HepG2 (cell line): ENCODE measurements around the gene MAMSTR. TPM values are rescaled to one million over a fixed set of nuclear protein-coding genes. Genes with fewer than 3 reads are reported as not detected.

Experiments used
- CBX1 ChIP-seq: IDR thresholded peaks from one replicate; pipeline ENCODE4 v1.6.1; 2016; ENCODE audit warnings: antibody characterized with exemption, low read depth
- HIC2 ChIP-seq: sonication (generic); formaldehyde crosslinking; IDR thresholded peaks from 2 replicates; pipeline ENCODE4 v1.9.0; 2022; ENCODE audit warnings: low read depth, missing genetic modification reagents
- HNRNPH1 ChIP-seq: fragments of 200-400 bp; formaldehyde crosslinking; optimal IDR thresholded peaks from 2 replicates; pipeline ENCODE3; 2017; ENCODE audit warnings: mild to moderate bottlenecking, low read depth, low read length
- HNRNPUL1 ChIP-seq: fragments of 200-400 bp; formaldehyde crosslinking; IDR thresholded peaks from 2 replicates; pipeline ENCODE4 v1.6.1; 2017; ENCODE audit warnings: low read depth, mild to moderate bottlenecking, low read length, moderate library complexity
- KIAA2018 ChIP-seq: sonication (generic); formaldehyde crosslinking; IDR thresholded peaks from 2 replicates; pipeline ENCODE4 v1.5.0; 2020; ENCODE audit warnings: mild to moderate bottlenecking, missing genetic modification reagents, borderline replicate concordance
- MAF1 ChIP-seq: sonication (generic); formaldehyde crosslinking; IDR thresholded peaks from 2 replicates; pipeline ENCODE4 v1.5.0; 2020; ENCODE audit warnings: missing genetic modification reagents, borderline replicate concordance
- MED8 ChIP-seq: sonication (generic); formaldehyde crosslinking; IDR thresholded peaks from 2 replicates; pipeline ENCODE4 v1.8.1; 2023; ENCODE audit warnings: mild to moderate bottlenecking, missing genetic modification reagents; ENCODE audit not compliant: insufficient replicate concordance
- NR2F6 ChIP-seq, 2 experiments: IDR thresholded peaks; 2 replicates each; pipeline ENCODE4 v1.6.1; 2016; ENCODE audit warnings: antibody characterized with exemption in 1 of 2, mild to moderate bottlenecking in 1 of 2
- PBX2 ChIP-seq: IDR thresholded peaks from 2 replicates; pipeline ENCODE4 v1.6.1; 2016; ENCODE audit warnings: control low read depth
- PTBP1 ChIP-seq: fragments of 200-400 bp; formaldehyde crosslinking; IDR thresholded peaks from 2 replicates; pipeline ENCODE4 v1.6.1; 2018; ENCODE audit warnings: low read length, low read depth; ENCODE audit not compliant: poor library complexity, severe bottlenecking
- RFX3 ChIP-seq: IDR thresholded peaks from 2 replicates; pipeline ENCODE4 v1.6.1; 2016; ENCODE audit warnings: missing biosample characterization, missing genetic modification reagents
- SALL1 ChIP-seq: sonication (generic); formaldehyde crosslinking; IDR thresholded peaks from 2 replicates; pipeline ENCODE4 v1.8.0; 2022; ENCODE audit warnings: mild to moderate bottlenecking, missing genetic modification reagents
- SMAD9 ChIP-seq: sonication (generic); formaldehyde crosslinking; IDR thresholded peaks from 2 replicates; pipeline ENCODE4 v1.5.1; 2020; ENCODE audit warnings: mild to moderate bottlenecking, missing genetic modification reagents
- SRSF4 ChIP-seq: fragments of 200-400 bp; formaldehyde crosslinking; IDR thresholded peaks from one replicate; pipeline ENCODE4 v1.6.1; 2018; ENCODE audit warnings: mild to moderate bottlenecking, low read depth, low read length, moderate library complexity; ENCODE audit not compliant: poor library complexity, severe bottlenecking
- ZBTB34 ChIP-seq: sonication (generic); formaldehyde crosslinking; IDR thresholded peaks from 2 replicates; pipeline ENCODE4 v1.8.0; 2022; ENCODE audit warnings: mild to moderate bottlenecking, missing genetic modification reagents
- ZNF564 ChIP-seq: sonication (generic); formaldehyde crosslinking; IDR thresholded peaks from 2 replicates; pipeline ENCODE4 v1.8.1; 2023; ENCODE audit warnings: mild to moderate bottlenecking, missing genetic modification reagents
- ZNF580 ChIP-seq: IDR thresholded peaks from 2 replicates; pipeline ENCODE4 v1.6.1; 2016; ENCODE audit warnings: low read depth, borderline replicate concordance
- ZNF724P ChIP-seq: sonication (generic); formaldehyde crosslinking; IDR thresholded peaks from 2 replicates; pipeline ENCODE4 v1.8.0; 2022; ENCODE audit warnings: missing genetic modification reagents, borderline replicate concordance
- polyA plus RNA-seq, 8 experiments: library from polyadenylated mRNA; depleted of rRNA in 3 of 8; stranded (reverse) in 7 of 8; unstranded in 1 of 8; fragments of >200 nt; fragmentation: Illumina TruSeq in 4 of 8; extraction: Trizol in 4 of 8; gene quantifications; 2 replicates each; pipeline versions ENCODE4 v1.2.1 to v1.2.3, GENCODE V29; 2011 to 2016; ENCODE audit warnings: low read depth in 4 of 8, missing spikeins in 1 of 8, mixed read lengths in 1 of 8; ENCODE audit not compliant: insufficient read depth in 1 of 8
- total RNA-seq, 5 experiments: library from RNA; depleted of rRNA; stranded (reverse); fragments of >200 nt; fragmentation: Illumina TruSeq; extraction: Trizol; gene quantifications; 2 replicates each; pipeline ENCODE4 v1.2.3, GENCODE V29; 2016; ENCODE audit warnings: low read depth in 1 of 5

Gene MAMSTR
- total and polyA plus RNA-seq, 2 of the 13 experiments (the other 11 are each of a cell fraction or from before 2014, with no cell fraction given) = 2.2 to 2.4 TPM

GRCh38 chr19:48685583-48685982 is 33.9 kb downstream of the MAMSTR start (continued):
- TF ChIP-seq ZNF580 (CRISPR knock-in tag) = no peak
- no peak for TF ChIP-seq HIC2 (CRISPR knock-in tag)
- no peak for TF ChIP-seq RFX3
- no peak for TF ChIP-seq SMAD9 (CRISPR knock-in tag)
- TF ChIP-seq NR2F6 (IDR thresholded peaks at IDR 0.05) = 0 out of 2 replicates have a peak, but pooled peaks have one; percentile 3
- TF ChIP-seq NR2F6 (CRISPR knock-in tag; IDR thresholded peaks at IDR 0.05) = peak; percentile 41; the same call in 1 of the 2 replicates
- TF ChIP-seq HNRNPH1 = no peak
- no peak for TF ChIP-seq KIAA2018 (CRISPR knock-in tag)
- TF ChIP-seq MAF1 (CRISPR knock-in tag) = no peak
- TF ChIP-seq ZBTB34 (CRISPR knock-in tag) = no peak
- no peak for TF ChIP-seq PBX2 (CRISPR knock-in tag)
- TF ChIP-seq CBX1 = no peak
- no peak for TF ChIP-seq SRSF4
- TF ChIP-seq HNRNPUL1 = no peak
- no peak for TF ChIP-seq ZNF564 (CRISPR knock-in tag)
- no peak for TF ChIP-seq SALL1
- TF ChIP-seq MED8 (CRISPR knock-in tag) = no peak
- TF ChIP-seq ZNF724P (CRISPR knock-in tag) = no peak
- no peak for TF ChIP-seq PTBP1
